IPS-NIHi7 (cell line): ENCODE results near the gene SEMA3A.
"Not testable (repeated sequence)": the region's sequence is repeated elsewhere in the genome, so short reads cannot be mapped to it uniquely, and the experiment has no call there.

Experiments
- DNase-seq: peaks from one replicate; pipeline ENCODE4 v3.0.0; 2012; ENCODE audit warnings: mixed read lengths; ENCODE audit errors: extremely low spot score

The SEMA3A gene

DNA sequence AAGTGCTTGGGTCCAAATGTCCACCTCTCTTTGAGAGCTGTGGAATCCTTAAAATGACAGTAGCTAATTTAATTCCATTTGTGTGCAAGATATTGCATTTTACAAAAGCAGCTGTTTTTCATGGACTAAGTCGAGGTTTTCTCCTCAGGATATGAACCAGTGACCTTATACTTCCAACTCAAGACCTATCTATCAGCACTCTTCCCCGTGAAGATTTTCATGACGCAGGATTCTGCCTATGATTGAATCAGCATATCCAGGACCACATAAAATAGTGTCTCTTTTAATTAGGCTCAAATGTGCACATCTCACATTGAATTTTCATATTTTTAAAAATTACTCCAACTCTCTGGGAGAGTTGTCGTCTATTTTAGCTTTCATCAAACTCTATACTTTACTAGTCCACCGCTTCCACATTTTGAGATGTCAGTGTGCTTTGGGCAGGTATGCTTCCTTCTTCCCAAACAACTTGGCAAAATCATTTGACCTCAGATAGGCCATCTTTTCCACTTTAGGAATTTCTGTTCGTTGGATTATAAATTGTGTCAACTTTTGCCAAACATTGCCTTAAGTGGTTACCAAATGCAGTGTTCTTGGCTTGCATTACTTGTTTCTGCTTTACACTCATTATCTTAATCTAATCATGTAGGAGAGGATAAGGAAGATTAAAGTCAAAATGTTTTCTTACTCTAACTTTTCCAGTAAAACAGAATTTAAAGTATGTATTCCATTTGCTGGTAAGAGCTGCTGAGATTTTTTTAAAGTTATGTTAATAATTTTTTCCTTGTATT is 39.4 kb downstream of the SEMA3A start:
- no peak for DNase-seq

DNA sequence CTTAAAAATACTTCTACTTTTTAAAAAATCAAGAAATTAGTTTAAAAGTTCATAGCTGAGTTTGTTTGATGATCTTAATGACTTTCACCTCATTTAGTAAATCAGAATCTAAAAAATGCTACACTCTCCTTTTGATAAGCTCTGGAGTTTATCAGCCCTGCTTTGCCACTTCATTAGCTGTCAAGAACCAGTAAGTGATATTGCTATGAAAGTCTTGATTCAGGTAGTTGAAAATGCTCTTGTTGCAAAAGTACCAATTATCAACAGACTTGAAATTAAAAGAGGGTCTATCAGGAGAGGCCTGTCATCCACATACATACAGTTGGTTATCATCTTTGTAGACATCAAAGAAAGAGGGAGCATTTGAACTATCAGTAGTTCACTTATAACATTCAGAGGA is 41.6 kb downstream of the SEMA3A start:
- DNase-seq, result no peak

DNA sequence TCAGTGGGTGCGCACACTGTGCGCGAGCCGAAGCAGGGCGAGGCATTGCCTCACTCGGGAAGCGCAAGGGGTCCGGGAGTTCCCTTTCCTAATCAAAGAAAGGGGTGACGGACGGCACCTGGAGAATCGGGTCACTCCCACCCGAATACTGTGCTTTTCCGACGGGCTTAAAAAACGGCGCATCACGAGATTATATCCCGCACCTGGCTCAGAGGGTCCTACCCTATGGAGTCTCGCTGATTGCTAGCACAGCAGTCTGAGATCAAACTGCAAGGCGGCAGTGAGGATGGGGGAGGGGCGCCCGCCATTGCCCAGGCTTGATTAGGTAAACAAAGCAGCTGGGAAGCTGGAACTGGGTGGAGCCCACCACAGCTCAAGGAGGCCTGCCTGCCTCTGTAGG is 44.2 kb downstream of the SEMA3A start:
- not testable (repeated sequence) for DNase-seq

- no peak for DNase-seq
Observed at GRCh38 chr7:84149573-84149972, 45.0 kb downstream of the SEMA3A start.

- DNase-seq, result no peak
Observed at GRCh38 chr7:84145892-84146291, 48.7 kb downstream of the SEMA3A start.

- no peak for DNase-seq
Observed at GRCh38 chr7:84144935-84145334, 49.7 kb downstream of the SEMA3A start.

DNA sequence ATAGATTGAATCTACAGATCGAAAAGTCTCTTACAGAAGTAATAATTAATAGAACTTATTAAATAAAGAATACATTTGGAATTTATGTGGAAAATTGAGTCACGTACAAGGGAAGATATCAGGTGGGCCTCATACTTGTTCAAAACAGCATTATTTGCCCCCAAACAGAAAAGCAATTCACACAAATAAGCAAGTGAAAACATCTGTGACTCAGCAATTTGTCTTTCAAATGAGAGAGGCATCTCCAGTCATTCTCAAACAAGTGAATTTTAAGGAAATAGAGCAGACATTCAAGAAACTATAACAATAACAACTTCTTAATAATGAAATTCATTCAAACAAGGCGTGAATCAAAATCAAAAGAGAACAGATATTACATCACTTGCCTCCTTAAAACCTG is 50.1 kb downstream of the SEMA3A start:
- no peak for DNase-seq

DNA sequence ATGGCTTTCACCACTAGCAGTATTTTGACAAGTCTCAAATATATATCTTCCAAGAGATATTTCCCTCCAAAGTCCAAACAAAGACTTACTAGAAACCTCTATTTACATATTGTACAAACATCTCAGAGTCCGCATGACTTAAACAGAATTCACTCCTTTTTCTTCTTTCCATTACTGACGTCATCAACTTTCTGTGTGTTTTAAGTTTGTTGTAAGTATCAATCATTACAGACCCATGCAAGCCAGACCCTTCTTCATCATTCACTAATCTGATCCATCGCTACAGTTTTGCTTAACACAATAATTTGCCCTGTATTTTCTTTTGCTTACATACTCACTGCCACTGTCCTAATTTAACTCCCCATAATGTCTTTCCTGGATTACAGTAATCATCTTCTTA is 51.9 kb downstream of the SEMA3A start:
- DNase-seq, result no peak

- no peak for DNase-seq
Observed at GRCh38 chr7:84139986-84140729, 54.4 kb downstream of the SEMA3A start.

GRCh38 chr7:84138411-84138810 is 56.2 kb downstream of the SEMA3A start:
- no peak for DNase-seq

GRCh38 chr7:84137812-84138211 is 56.8 kb downstream of the SEMA3A start:
- no peak for DNase-seq

- no peak for DNase-seq
Observed at GRCh38 chr7:84136809-84137208, 57.8 kb downstream of the SEMA3A start.

- DNase-seq, result peak; percentile 11
Observed at GRCh38 chr7:84136336-84136735, 58.3 kb downstream of the SEMA3A start.

DNA sequence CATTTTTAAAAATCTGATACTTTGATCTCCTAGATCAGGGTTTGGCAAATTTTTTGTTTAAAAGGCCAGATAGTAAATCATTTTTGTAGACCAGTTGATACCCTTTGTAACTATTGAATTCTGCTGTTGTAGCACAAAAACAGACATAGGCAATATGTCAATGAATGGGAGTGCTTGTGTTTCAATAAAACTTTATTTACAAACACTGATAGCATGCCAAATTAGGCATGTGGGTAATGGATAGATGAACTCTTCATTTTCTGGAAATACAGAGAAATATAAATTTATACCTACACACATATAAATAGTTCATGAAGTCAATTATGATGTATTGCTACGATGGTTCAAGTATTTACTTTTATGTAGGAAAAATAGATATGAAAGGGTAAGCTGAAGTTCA is 60.4 kb downstream of the SEMA3A start:
- no peak for DNase-seq

GRCh38 chr7:84125654-84126053 is 68.9 kb downstream of the SEMA3A start:
- no peak for DNase-seq

DNA sequence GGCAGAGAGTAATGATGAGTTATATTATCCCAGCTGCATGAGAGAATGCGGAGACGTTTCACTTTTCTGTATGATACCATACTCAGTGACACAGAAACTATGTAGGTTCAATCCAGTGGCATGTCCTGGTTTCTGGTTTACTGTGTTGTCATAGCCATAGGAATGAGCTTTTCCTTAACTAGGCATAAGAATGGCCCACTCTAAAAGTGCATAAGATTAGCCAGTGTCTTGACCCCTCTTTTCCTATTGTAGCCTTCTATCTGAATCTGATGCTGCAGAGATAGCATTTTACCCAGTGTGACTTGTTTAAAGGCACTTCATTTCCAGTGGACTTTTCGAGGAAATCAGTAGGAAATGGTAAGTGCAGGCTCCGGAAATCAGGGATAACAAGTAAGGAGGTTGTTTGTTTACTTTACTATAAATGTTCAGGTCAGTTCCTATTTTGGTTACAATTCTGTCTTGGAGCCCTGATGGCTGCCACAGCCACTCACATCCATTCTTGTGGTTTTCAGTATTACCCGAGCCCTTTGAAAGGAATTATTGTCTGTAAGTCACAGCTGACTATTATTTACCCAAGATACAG is 70.5 kb downstream of the SEMA3A start:
- peak; percentile 11 for DNase-seq

DNA sequence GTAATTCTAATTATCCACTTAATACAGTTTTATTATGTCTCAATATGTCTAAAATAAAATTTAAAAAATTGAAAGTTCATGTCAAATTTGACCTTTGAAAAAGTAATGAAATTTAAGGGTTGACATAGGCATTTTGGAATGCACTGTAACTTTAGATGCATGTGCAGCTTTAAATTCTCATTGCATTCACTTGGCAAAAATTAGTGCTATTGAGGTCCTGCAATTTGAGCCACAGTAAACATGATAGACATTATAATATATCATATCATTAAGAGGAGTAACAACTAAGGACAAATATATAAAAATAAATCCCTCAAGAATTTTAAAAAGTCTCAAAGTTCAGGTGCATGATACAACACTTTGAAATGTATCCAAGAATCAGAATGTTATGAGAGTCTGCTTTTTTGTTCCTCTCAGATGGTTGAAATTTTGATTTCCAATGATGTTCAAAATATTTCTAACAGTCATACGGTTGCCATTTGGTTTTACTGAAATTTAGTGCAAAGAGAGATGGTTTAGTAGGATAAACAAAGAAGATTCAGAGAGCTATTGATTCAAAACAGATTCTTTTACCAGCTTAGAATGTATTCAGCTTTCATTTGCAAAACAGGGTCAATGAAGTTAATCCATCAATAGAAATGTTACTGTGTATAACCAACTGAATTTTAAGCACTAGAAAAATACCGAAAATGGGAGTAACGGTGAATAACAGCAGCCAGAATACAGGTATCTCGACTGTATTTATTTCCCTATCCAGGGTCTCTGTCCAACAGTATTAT is 71.8 kb downstream of the SEMA3A start:
- DNase-seq, result no peak

DNA sequence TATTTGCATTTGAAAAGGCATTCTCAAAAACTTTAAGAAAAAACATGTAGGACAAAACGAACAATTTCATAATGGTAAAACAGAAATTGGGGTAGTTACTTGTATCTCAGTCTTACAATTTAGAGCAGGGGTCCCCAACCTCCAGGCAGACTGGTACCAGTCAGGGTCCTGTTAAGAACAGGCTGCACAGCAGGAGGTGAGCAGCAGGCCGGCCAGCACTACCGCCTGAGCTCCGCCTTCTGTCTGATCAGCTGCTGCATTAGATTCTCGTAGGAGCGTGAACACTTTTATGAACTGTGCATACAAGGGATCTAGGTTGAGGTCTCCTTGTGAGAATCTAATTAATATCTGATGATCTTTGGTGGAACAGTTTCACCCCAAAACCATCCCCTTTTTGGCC is 77.3 kb downstream of the SEMA3A start:
- no peak for DNase-seq

GRCh38 chr7:84113906-84114850 is 80.4 kb downstream of the SEMA3A start:
- no peak for DNase-seq

DNA sequence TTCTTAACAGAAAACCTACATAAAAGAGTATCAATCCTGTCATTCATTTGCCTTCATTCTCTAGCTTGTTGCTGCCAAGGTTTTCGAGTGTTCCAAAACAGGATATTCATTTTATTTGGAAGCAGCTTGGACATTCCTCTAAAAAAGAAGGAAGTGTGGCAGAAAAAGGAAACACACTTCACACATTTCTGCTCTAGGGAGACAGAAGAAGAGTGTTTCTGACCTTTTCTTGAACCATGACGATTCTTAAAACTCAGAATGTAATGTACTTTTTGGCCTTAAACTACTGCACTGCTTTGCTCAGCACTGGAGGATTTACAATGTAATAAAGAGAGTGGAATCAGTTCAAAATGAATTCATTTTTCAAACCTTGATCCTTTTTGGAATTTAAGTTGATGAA is 81.3 kb downstream of the SEMA3A start:
- no peak for DNase-seq

DNA sequence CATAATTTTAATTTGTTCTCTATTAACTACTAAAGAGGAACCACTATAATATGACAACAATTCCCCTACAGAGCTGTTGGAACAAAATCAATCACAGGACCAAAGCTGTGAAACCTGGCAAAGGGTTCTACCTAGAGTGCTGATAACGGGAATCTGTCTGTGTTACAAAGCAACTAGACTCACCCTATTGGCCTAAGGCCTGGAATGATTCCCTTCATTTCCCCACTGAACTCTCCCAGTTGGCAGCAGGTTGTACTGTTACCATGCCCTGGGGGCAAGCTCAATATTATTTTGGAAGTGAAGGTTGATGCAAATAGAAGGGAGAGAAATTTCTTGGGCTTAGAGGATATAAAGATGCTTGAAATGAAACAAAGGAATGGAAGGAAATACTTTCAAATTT is 81.8 kb downstream of the SEMA3A start:
- no peak for DNase-seq
